CD8-positive, alpha-beta memory T cell (primary cell): ENCODE measurements around the gene PSMA7. TPM values are rescaled to one million over a fixed set of nuclear protein-coding genes. Genes with fewer than 3 reads are reported as not detected.
"Not testable (repeated sequence)": the region's sequence is repeated elsewhere in the genome, so short reads cannot be mapped to it uniquely, and the experiment has no call there.

Experiments used
- CTCF ChIA-PET: fragments of 350-600 bp; sonication (Branson Sonifier 250); formaldehyde crosslinking; loops from one replicate; lab custom pipeline; 2021; ENCODE audit warnings: antibody characterized with exemption; lab: Charles Lee
- POLR2A ChIA-PET: fragments of 350-600 bp; sonication (Branson Sonifier 250); formaldehyde crosslinking; loops from one replicate; lab custom pipeline; 2021; ENCODE audit warnings: antibody characterized with exemption; lab: Charles Lee
- DNase-seq, 5 donors: peaks; one replicate each; pipeline versions ENCODE4 v3.0.0 to v3.0.0-alpha.2; 2020 to 2022; ENCODE audit warnings: mixed read lengths in 1 of 5
- H3K27ac ChIP-seq: one replicate; pipeline ENCODE4 v1.7.0; 2013; ENCODE audit warnings: low read depth, mild to moderate bottlenecking, low read length, moderate library complexity
- H3K27me3 ChIP-seq: 2 replicates; pipeline ENCODE4 v1.7.0; 2013; ENCODE audit warnings: low read length, mild to moderate bottlenecking; ENCODE audit not compliant: insufficient read depth, poor library complexity, severe bottlenecking
- H3K36me3 ChIP-seq: 2 replicates; pipeline ENCODE4 v1.7.0; 2013; ENCODE audit warnings: mild to moderate bottlenecking, low read length, moderate library complexity; ENCODE audit not compliant: insufficient read depth
- H3K4me1 ChIP-seq: 2 replicates; pipeline ENCODE4 v1.7.0; 2013; ENCODE audit warnings: mild to moderate bottlenecking, low read length, moderate library complexity; ENCODE audit not compliant: insufficient read depth
- H3K4me3 ChIP-seq: 2 replicates; pipeline ENCODE4 v1.7.0; 2013; ENCODE audit warnings: mild to moderate bottlenecking, low read length
- H3K9me3 ChIP-seq: 2 replicates; pipeline ENCODE4 v1.7.0; 2013; ENCODE audit warnings: mild to moderate bottlenecking, low read length
- H3K27ac Mint-ChIP-seq, 8 donors: one replicate each; pipeline ENCODE4 v1.8.0; 2020 to 2021; ENCODE audit warnings: mixed read lengths in 8 of 8, mild to moderate bottlenecking in 6 of 8, inconsistent platforms in 3 of 8, moderate library complexity in 3 of 8
- H3K27me3 Mint-ChIP-seq, 2 donors: one replicate each; pipeline ENCODE4 v1.8.0; 2020 to 2021; ENCODE audit warnings: mixed read lengths in 2 of 2, mild to moderate bottlenecking in 1 of 2, moderate library complexity in 1 of 2
- H3K36me3 Mint-ChIP-seq, 3 donors: one replicate each; pipeline ENCODE4 v1.8.0; 2020 to 2021; ENCODE audit warnings: mixed read lengths in 3 of 3, inconsistent platforms in 1 of 3, mild to moderate bottlenecking in 1 of 3
- H3K4me1 Mint-ChIP-seq, 3 donors: one replicate each; pipeline ENCODE4 v1.8.0; 2020 to 2021; ENCODE audit warnings: mixed read lengths in 3 of 3, inconsistent platforms in 1 of 3, mild to moderate bottlenecking in 1 of 3
- H3K4me3 Mint-ChIP-seq, 7 donors: one replicate each; pipeline ENCODE4 v1.8.0; 2020 to 2021; ENCODE audit warnings: mixed read lengths in 7 of 7, mild to moderate bottlenecking in 6 of 7, moderate library complexity in 4 of 7, inconsistent platforms in 2 of 7
- H3K9me3 Mint-ChIP-seq, 5 donors: one replicate each; pipeline ENCODE4 v1.8.0; 2020 to 2022; ENCODE audit warnings: mixed read lengths in 5 of 5, mild to moderate bottlenecking in 3 of 5, moderate library complexity in 2 of 5, inconsistent platforms in 1 of 5
- polyA plus RNA-seq: library from polyadenylated mRNA; unstranded; fragments of 300-500 nt; fragmentation: Illumina TruSeq; gene quantifications from one replicate; pipeline ENCODE4 v1.2.3, GENCODE V29; 2021
- total RNA-seq, 2 experiments: library from RNA; stranded (reverse); gene quantifications; one replicate each; pipeline ENCODE4 v1.2.3, GENCODE V29; 2021

The PSMA7 gene
- total and polyA plus RNA-seq, 3 experiments from 2014 or later: 447 to 464 (median 459) TPM

DNA sequence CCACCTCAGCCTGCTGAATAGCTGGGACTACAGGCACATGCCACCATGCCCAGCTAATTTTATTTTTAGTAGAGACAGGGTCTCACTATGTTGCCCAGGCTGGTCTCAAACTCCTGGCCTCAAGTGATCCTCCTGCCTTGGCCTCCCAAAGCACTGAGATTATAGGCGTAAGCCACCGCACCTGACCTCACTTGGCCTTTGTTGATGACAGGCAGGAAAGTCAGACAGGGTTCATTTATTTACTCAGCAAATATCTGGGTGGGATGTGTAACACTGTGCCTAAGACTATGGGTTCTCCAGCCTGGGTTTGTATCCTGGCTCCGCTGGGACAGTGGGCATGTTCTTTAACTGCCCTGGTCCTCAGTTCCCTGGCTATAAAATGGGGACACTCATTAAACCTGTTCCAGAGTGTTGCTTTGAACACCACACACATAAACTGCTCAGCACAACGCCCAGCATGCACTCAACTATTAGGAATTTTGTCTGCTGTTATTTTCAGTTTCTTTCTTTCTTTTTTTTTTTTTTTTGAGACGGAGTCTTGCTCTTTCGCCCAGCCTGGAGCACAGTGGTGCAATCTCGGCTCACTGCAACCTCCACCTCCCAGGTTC lies 27.3 kb downstream of the PSMA7 start:
- POLR2A ChIA-PET, H3K4me3 ChIP-seq, H3K36me3 ChIP-seq, H3K4me3 Mint-ChIP-seq, H3K27me3 ChIP-seq, CTCF ChIA-PET, H3K27ac ChIP-seq, H3K27me3 Mint-ChIP-seq, H3K36me3 Mint-ChIP-seq, DNase-seq: not testable (repeated sequence)
- Histone ChIP-seq H3K4me1 (peaks cover 35% of the 10 kb centered on the region), H3K9me3 (peaks cover 15% of the 10 kb centered on the region)
- H3K4me1 Mint-ChIP-seq: peaks cover 24 to 42% (median 27%) of the 10 kb centered on the region in 3 donors
- peak overlapping the region in 5 of 8 donors; percentile 29 to 94 (median 64) for H3K27ac Mint-ChIP-seq
- H3K9me3 Mint-ChIP-seq: peaks cover 0 to 46% (median 40%) of the 10 kb centered on the region in 5 donors

DNA sequence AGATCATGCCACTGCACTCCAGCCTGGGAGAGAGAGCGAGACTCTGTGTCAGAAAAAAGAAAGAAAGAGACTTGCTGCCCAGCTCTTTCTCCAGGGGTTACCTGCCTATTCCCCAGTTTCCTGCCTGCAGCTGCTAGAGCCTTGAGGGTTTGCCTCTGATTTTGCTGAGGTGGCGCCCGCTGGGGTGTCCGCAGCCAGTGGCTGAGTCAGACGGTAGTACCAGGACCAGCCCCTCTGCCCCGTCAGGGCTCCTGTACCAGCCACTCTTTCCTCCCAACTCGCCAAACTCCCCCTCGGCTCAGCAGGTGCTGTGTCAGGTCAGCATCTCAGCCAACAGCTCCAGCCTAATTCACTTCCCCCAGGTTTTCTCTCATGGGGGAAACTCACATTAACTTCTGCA lies 28.3 kb downstream of the PSMA7 start:
- H3K4me3 ChIP-seq: no peak overlapping the region
- peaks cover 18 to 34% (median 20%) of the 10 kb centered on the region in 3 donors for H3K4me1 Mint-ChIP-seq
- ChIA-PET POLR2A (interaction anchor here (0.6 kb wide), 1 partner anchor 82 kb away, joined by 7 read pairs; no protein-coding TSS in a partner anchor), CTCF (no interaction called here)
- H3K36me3 Mint-ChIP-seq: peaks cover 0 to 13% (median 4%) of the 10 kb centered on the region in 3 donors
- H3K36me3 ChIP-seq: no peaks in the 10 kb centered on the region
- peaks cover 27% of the 10 kb centered on the region for H3K4me1 ChIP-seq
- peaks cover 4 to 53% (median 47%) of the 10 kb centered on the region in 5 donors for H3K9me3 Mint-ChIP-seq
- H3K27me3 ChIP-seq: no peaks in the 10 kb centered on the region
- DNase-seq: no peak
- peaks cover 16% of the 10 kb centered on the region for H3K9me3 ChIP-seq
- H3K27ac Mint-ChIP-seq: peak overlapping the region in 1 of 8 donors; percentile 92
- H3K4me3 Mint-ChIP-seq: no peak overlapping the region
- no peak overlapping the region for H3K27ac ChIP-seq
- peaks cover 0 to 5% of the 10 kb centered on the region in 2 donors for H3K27me3 Mint-ChIP-seq

DNA sequence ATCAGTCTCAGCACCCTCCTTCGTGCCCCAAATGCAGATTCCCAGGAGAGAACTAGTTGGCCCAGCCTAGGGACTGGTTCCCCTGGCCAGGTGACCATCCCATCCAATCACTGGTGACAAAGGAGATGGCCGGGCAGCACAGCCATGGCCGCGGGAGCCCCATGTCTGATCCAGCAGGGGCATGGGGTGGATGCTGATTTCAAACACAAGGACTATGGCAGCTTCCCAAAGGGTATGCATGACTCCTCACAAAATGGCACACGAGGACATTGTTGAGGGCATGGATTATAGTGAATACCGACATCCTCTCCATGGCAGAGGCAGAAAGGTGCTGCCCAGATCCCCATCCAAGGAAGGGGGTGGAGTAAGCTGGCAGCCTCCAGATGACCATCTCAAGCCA lies 30.8 kb downstream of the PSMA7 start:
- ChIA-PET CTCF (no interaction called here), POLR2A (no interaction called here)
- Histone ChIP-seq H3K36me3 (no peaks in the 10 kb centered on the region), H3K4me1 (peaks cover 9% of the 10 kb centered on the region), H3K27ac (no peak overlapping the region), H3K4me3 (no peak overlapping the region), H3K9me3 (peaks cover 34% of the 10 kb centered on the region), H3K27me3 (no peaks in the 10 kb centered on the region)
- peaks cover 0 to 5% of the 10 kb centered on the region in 2 donors for H3K27me3 Mint-ChIP-seq
- H3K27ac Mint-ChIP-seq: no peak overlapping the region
- H3K9me3 Mint-ChIP-seq: peaks cover 20 to 75% (median 67%) of the 10 kb centered on the region in 5 donors
- peaks cover 2 to 22% (median 12%) of the 10 kb centered on the region in 3 donors for H3K36me3 Mint-ChIP-seq
- DNase-seq: no peak
- H3K4me3 Mint-ChIP-seq: no peak overlapping the region
- H3K4me1 Mint-ChIP-seq: peaks cover 4 to 13% (median 6%) of the 10 kb centered on the region in 3 donors

DNA sequence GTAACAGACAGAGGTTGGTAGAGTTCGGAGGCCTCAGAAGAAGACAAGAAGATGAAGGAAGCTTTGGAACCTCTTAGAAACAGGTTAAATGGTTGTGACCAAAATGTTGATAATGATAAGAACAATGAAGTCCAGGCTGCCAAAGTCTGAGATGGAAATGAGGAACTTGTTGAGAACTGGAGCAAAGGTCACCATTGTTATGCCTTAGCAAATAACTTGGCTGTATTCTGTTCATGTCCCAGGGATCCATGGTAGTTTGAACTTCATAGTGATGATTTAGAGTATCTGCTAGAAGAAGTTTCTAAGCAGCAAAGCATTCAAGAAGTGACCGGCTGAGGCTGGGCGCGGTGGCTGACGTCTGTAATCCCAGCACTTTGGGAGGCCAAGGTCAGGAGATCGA lies 32.0 kb downstream of the PSMA7 start:
- no peaks in the 10 kb centered on the region for H3K4me1 ChIP-seq
- ChIA-PET POLR2A (no interaction called here), CTCF (no interaction called here)
- DNase-seq: no peak
- peaks cover 26 to 83% (median 78%) of the 10 kb centered on the region in 5 donors for H3K9me3 Mint-ChIP-seq
- no peaks in the 10 kb centered on the region for H3K36me3 ChIP-seq
- peaks cover 0 to 5% (median 2%) of the 10 kb centered on the region in 3 donors for H3K4me1 Mint-ChIP-seq
- peaks cover 0 to 5% of the 10 kb centered on the region in 2 donors for H3K27me3 Mint-ChIP-seq
- no peak overlapping the region for H3K4me3 Mint-ChIP-seq
- peak overlapping the region in 1 of 8 donors; percentile 33 for H3K27ac Mint-ChIP-seq
- H3K27ac ChIP-seq: no peak overlapping the region
- H3K27me3 ChIP-seq: no peaks in the 10 kb centered on the region
- H3K9me3 ChIP-seq: peaks cover 38% of the 10 kb centered on the region
- H3K36me3 Mint-ChIP-seq: peaks cover 4 to 30% (median 12%) of the 10 kb centered on the region in 3 donors
- no peak overlapping the region for H3K4me3 ChIP-seq

DNA sequence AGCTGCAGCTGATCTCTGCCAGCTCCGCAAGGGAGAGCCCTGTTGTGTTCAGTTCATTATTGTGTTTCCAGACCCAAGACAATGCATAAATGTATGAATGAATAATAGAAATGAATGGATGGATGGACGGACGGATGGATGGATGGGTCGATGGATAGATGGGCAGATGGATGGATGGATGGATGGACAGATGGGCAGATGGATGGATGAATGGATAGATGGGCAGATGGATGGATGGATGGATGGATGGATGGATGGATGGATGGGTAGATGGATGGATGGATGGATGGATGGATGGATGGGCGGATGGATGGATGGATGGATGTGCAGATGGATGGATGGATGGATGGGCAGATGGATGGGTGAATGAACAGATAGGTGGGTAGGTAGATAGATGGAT lies 37.6 kb downstream of the PSMA7 start:
- Histone ChIP-seq H3K36me3 (no peaks in the 10 kb centered on the region), H3K4me1 (no peaks in the 10 kb centered on the region), H3K9me3 (peaks cover 29% of the 10 kb centered on the region), H3K4me3 (no peak overlapping the region), H3K27me3 (no peaks in the 10 kb centered on the region), H3K27ac (no peak overlapping the region)
- DNase-seq: no peak
- Mint-ChIP-seq H3K27ac (peak overlapping the region in 1 of 8 donors; percentile 38), H3K36me3 (peaks cover 6 to 48% (median 13%) of the 10 kb centered on the region in 3 donors), H3K4me1 (no peaks in the 10 kb centered on the region), H3K27me3 (peaks cover 7 to 17% of the 10 kb centered on the region in 2 donors), H3K9me3 (peaks cover 34 to 80% (median 75%) of the 10 kb centered on the region in 5 donors), H3K4me3 (no peak overlapping the region)
- ChIA-PET POLR2A (no interaction called here), CTCF (no interaction called here)

DNA sequence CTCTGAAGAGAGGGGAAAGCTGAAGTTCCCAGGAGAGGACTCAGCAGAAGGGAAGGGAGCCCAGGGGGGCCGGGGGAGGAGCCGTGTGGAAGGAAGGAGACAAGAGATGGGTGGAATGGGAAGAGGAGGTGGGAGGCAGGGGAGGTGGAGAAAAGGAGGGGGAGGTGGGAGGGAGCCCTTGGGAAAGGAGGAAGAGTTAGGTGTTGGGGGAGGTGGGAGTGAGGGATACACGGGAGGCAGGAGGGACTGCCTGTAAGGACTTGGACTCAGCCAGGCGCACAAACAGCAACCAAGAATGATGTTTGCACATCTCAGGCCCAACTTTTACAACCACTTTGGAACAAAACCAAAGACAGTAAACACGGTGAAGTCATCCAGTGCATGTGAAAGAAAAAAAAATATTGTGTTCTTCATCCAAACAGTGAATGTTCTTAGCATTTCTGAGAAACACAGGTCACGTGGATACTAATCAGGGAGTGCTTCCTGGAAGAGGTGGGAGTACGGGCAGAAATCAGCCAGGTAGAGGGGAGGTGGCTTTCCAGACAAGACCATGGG lies 38.3 kb downstream of the PSMA7 start:
- ChIA-PET CTCF (no interaction called here), POLR2A (no interaction called here)
- Histone ChIP-seq H3K4me1 (no peaks in the 10 kb centered on the region), H3K27me3 (no peaks in the 10 kb centered on the region), H3K9me3 (peaks cover 35% of the 10 kb centered on the region), H3K4me3 (no peak overlapping the region), H3K27ac (no peak overlapping the region), H3K36me3 (no peaks in the 10 kb centered on the region)
- peaks cover 30 to 77% (median 75%) of the 10 kb centered on the region in 5 donors for H3K9me3 Mint-ChIP-seq
- H3K4me1 Mint-ChIP-seq: no peaks in the 10 kb centered on the region
- peaks cover 11 to 21% of the 10 kb centered on the region in 2 donors for H3K27me3 Mint-ChIP-seq
- no peak for DNase-seq
- H3K4me3 Mint-ChIP-seq: no peak overlapping the region
- peaks cover 6 to 52% (median 10%) of the 10 kb centered on the region in 3 donors for H3K36me3 Mint-ChIP-seq
- H3K27ac Mint-ChIP-seq: peak overlapping the region in 1 of 8 donors; percentile 34

DNA sequence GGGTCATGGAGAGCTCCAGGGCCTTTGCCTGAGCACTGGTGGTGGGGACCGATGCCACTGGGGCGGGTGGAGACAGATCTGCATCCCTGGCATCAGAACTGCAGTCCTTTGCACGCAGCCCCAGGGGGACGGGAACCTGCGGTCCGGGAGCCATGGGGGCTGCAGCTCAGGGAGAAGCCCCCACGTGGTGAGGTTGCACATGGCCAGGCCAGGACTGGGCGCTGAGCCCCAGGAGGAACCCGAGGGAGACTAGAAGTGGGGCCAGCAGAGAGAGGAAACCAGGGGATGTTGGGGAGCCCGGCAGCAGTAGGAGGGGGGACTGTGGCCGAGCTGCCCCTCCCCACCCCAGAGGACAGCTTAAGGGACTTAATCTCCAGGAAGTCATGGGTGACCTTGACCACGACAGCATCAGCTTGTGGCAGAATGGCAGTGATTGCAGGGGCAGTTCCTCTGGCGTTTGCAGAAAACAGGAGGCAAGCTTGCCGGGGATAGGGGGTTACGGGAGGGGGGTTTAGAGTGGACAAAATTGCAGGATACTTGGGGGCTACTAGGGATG lies 38.9 kb downstream of the PSMA7 start:
- H3K4me3 ChIP-seq: no peak overlapping the region
- Mint-ChIP-seq H3K27me3 (peaks cover 14 to 21% of the 10 kb centered on the region in 2 donors), H3K4me1 (no peaks in the 10 kb centered on the region), H3K27ac (no peak overlapping the region), H3K4me3 (no peak overlapping the region), H3K9me3 (peaks cover 28 to 77% (median 75%) of the 10 kb centered on the region in 5 donors), H3K36me3 (peaks cover 6 to 55% (median 7%) of the 10 kb centered on the region in 3 donors)
- POLR2A ChIA-PET: no interaction called here
- H3K36me3 ChIP-seq: no peaks in the 10 kb centered on the region
- DNase-seq: no peak
- no peaks in the 10 kb centered on the region for H3K27me3 ChIP-seq
- no peak overlapping the region for H3K27ac ChIP-seq
- CTCF ChIA-PET: no interaction called here
- no peaks in the 10 kb centered on the region for H3K4me1 ChIP-seq
- peaks cover 33% of the 10 kb centered on the region for H3K9me3 ChIP-seq
